HFFc6 (cell line): Measurements from ENCODE around the gene SOX5. TPM values are rescaled to one million over a fixed set of nuclear protein-coding genes. Genes with fewer than 3 reads are reported as not detected.

Source experiments
- DNase-seq: peaks from one replicate; pipeline ENCODE4 v3.0.0-alpha.2; 2018
- H3K27ac Mint-ChIP-seq: 2 replicates; pipeline ENCODE4 v1.8.0; 2020; ENCODE audit warnings: mild to moderate bottlenecking, mixed read lengths
- H3K27me3 Mint-ChIP-seq: 2 replicates; pipeline ENCODE4 v1.8.0; 2021; ENCODE audit warnings: mild to moderate bottlenecking, moderate library complexity, mixed read lengths; ENCODE audit not compliant: insufficient read depth
- H3K36me3 Mint-ChIP-seq: 2 replicates; pipeline ENCODE4 v1.8.0; 2021; ENCODE audit warnings: low read depth, mixed read lengths
- H3K4me1 Mint-ChIP-seq: 2 replicates; pipeline ENCODE4 v1.8.0; 2020; ENCODE audit warnings: low read depth, mixed read lengths
- H3K4me3 Mint-ChIP-seq: 2 replicates; pipeline ENCODE4 v1.8.0; 2020; ENCODE audit warnings: mild to moderate bottlenecking, moderate library complexity, mixed read lengths
- H3K9me3 Mint-ChIP-seq: 2 replicates; pipeline ENCODE4 v1.8.0; 2020; ENCODE audit warnings: mild to moderate bottlenecking, mixed read lengths
- CTCF ChIP-seq: fragments of 200-600 bp; sonication (generic); IDR thresholded peaks from 2 replicates; pipeline ENCODE4 v1.5.0; 2021; ENCODE audit warnings: antibody characterized with exemption, mild to moderate bottlenecking
- total RNA-seq, 6 experiments: library from RNA; stranded (reverse); fragmentation: NEBNext Ultra II Directional; extraction: Animal tissue kit (Norgen Biotek cat#: 25700); gene quantifications; 2 replicates in 1 of 6; 3 replicates in 5 of 6; pipeline ENCODE4 v1.2.3, GENCODE V29; 2021

SOX5 gene
- total RNA-seq, 6 experiments from 2014 or later: not detected

- H3K27me3 Mint-ChIP-seq: no peaks in the 10 kb centered on the region
- peaks cover 9% of the 10 kb centered on the region for H3K9me3 Mint-ChIP-seq
- no peak overlapping the region for H3K27ac Mint-ChIP-seq
- no peak for TF ChIP-seq CTCF
- H3K4me1 Mint-ChIP-seq: no peaks in the 10 kb centered on the region
- DNase-seq: no peak
- no peaks in the 10 kb centered on the region for H3K36me3 Mint-ChIP-seq
- H3K4me3 Mint-ChIP-seq: no peak overlapping the region
Observed at GRCh38 chr12:23674064-23674463, 275.4 kb downstream of the SOX5 start.

- TF ChIP-seq CTCF: no peak
- no peak overlapping the region for H3K4me3 Mint-ChIP-seq
- no peaks in the 10 kb centered on the region for H3K4me1 Mint-ChIP-seq
- H3K9me3 Mint-ChIP-seq: peaks cover 6% of the 10 kb centered on the region
- no peak for DNase-seq
- H3K27me3 Mint-ChIP-seq: no peaks in the 10 kb centered on the region
- H3K27ac Mint-ChIP-seq: no peak overlapping the region
- no peaks in the 10 kb centered on the region for H3K36me3 Mint-ChIP-seq
Observed at GRCh38 chr12:23671881-23672280, 277.6 kb downstream of the SOX5 start.

GRCh38 chr12:23670684-23671083 is 278.8 kb downstream of the SOX5 start:
- H3K27ac Mint-ChIP-seq: no peak overlapping the region
- no peak overlapping the region for H3K4me3 Mint-ChIP-seq
- no peaks in the 10 kb centered on the region for H3K4me1 Mint-ChIP-seq
- no peak for DNase-seq
- peaks cover 6% of the 10 kb centered on the region for H3K9me3 Mint-ChIP-seq
- H3K36me3 Mint-ChIP-seq: no peaks in the 10 kb centered on the region
- no peak for TF ChIP-seq CTCF
- H3K27me3 Mint-ChIP-seq: no peaks in the 10 kb centered on the region

DNA sequence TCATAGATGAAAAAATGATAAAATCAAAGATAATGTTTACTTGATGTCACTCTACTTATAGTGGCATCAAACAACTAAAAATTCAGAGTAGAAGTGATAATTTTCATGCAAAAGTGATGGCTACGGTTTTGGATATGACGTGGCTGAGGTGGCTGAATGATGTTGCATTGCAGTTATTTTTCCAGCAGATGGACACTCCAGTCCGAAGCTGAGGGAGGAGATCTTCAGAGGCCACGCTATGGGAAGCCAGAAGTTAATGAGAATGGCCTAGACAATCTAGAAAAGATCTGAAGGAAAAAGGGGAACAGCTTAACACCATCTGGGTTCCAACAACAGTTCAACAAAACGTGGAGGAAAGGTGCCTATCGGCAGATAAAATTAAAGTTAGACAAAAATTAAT is 279.8 kb downstream of the SOX5 start:
- no peak for DNase-seq
- H3K27ac Mint-ChIP-seq: no peak overlapping the region
- no peak overlapping the region for H3K4me3 Mint-ChIP-seq
- peaks cover 10% of the 10 kb centered on the region for H3K9me3 Mint-ChIP-seq
- H3K4me1 Mint-ChIP-seq: no peaks in the 10 kb centered on the region
- no peaks in the 10 kb centered on the region for H3K27me3 Mint-ChIP-seq
- H3K36me3 Mint-ChIP-seq: no peaks in the 10 kb centered on the region
- TF ChIP-seq CTCF: no peak

- TF ChIP-seq CTCF: no peak
- no peak for DNase-seq
- Mint-ChIP-seq H3K27me3 (no peaks in the 10 kb centered on the region), H3K4me3 (no peak overlapping the region), H3K9me3 (peaks cover 9% of the 10 kb centered on the region; the same call in 1 of the 2 replicates), H3K4me1 (no peaks in the 10 kb centered on the region), H3K27ac (no peak overlapping the region), H3K36me3 (no peaks in the 10 kb centered on the region)
Observed at GRCh38 chr12:23666866-23667265, 282.6 kb downstream of the SOX5 start.

GRCh38 chr12:23662966-23663365 is 286.5 kb downstream of the SOX5 start:
- H3K27ac Mint-ChIP-seq: no peak overlapping the region
- no peaks in the 10 kb centered on the region for H3K4me1 Mint-ChIP-seq
- TF ChIP-seq CTCF: no peak
- no peak overlapping the region for H3K4me3 Mint-ChIP-seq
- DNase-seq: no peak
- H3K27me3 Mint-ChIP-seq: no peaks in the 10 kb centered on the region
- no peaks in the 10 kb centered on the region for H3K36me3 Mint-ChIP-seq
- H3K9me3 Mint-ChIP-seq: peaks cover 15% of the 10 kb centered on the region; the same call in 1 of the 2 replicates
